Renal cortical epithelial cell (primary cell): ENCODE results near the gene NAV2. TPM values are rescaled to one million over a fixed set of nuclear protein-coding genes. Genes with fewer than 3 reads are reported as not detected.
"Not testable (repeated sequence)": the region's sequence is repeated elsewhere in the genome, so short reads cannot be mapped to it uniquely, and the experiment has no call there.

Source experiments
- DNase-seq: peaks from one replicate; pipeline ENCODE4 v3.0.0-alpha.2; 2011; ENCODE audit warnings: low read depth
- total RNA-seq: library from RNA; depleted of rRNA; stranded (reverse); fragments of >200 nt; gene quantifications from 2 replicates; pipeline ENCODE4 v1.2.3, GENCODE V29; 2014

Gene NAV2
- total RNA-seq, 1 donor from 2014 or later, result 41.1 TPM

GRCh38 chr11:20056950-20057943 lies 344.6 kb downstream of the NAV2 start:
- no peak for DNase-seq

DNA sequence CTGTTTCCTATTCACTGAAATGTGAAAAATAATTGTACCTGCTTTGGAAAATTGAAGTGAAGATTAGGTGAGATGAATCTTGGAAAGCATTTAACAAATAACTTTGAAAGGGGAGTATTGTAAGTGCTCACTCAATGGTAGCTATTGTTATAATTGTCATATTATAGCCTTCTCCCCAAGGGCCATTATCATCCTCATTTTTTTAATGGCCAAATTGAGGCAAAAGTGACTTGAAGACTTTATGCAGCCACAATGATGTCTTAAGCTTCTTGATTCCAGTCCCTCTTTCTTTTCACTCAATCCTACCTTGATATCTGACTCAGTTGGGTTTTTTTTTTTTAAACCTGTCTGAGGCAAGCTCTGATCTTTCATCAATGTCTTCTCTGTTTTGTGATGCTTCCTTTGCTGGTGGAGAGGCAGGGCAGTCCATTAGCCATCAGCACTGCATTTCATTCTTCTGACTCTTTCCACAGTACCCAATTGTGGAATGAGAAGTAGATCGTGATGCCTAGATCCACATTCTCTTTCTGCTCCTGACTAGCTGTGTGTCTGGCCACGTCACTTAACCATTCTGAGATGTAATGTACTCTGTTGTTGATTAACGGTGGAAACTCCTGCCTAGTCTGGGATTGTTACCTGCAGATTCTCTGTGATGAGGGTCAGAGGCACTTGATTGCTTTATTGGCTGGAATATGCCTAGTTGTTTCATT lies 346.3 kb downstream of the NAV2 start:
- peak; percentile 94 for DNase-seq

GRCh38 chr11:20059587-20060021 lies 347.0 kb downstream of the NAV2 start:
- peak; percentile 92 for DNase-seq

DNA sequence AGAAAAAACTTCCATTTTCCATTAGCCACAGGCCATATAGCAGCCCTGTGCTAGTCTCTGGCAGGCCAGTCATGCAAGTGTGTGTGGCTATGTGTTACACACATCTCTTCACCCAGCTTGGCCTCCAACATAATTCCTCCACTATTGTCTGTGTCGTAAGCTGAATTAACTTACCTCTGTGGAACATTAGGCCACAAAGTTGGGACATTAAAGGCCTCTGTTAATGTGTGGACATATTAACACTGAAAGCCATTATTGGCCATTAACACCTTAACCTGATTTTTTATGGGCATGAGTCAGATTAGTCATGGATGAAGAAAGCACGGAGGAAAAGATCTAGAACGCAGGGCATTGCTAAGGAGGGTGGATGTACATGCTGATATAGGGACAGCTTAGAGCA lies 347.5 kb downstream of the NAV2 start:
- peak; percentile 99 for DNase-seq

DNA sequence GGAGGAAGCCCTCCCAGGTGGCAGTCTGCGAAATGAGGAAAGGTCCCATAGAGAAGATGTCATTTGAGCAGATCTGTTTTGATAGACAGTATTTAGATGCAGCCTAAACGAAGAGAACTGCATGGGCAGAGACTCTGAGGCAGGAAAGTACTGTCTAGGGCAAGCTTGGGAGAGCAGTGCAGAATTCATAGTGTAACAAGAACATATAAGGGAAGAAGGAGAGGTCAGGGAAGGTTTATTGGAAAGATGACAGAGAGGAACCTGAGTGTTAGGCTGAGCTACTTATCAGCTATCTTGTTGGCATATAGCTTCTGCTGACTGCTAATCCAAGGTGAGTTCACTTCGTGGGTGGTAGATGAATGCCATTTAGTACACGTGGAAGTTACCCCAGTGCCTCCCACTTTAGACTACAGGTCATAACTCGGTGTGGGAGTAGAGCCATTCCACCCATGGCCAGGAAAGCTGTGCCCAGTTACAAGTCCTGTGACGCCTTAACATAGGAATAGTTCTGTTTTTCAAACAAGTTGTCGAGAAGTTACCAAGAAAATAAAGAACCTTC lies 348.1 kb downstream of the NAV2 start:
- DNase-seq, result peak; percentile 43

DNA sequence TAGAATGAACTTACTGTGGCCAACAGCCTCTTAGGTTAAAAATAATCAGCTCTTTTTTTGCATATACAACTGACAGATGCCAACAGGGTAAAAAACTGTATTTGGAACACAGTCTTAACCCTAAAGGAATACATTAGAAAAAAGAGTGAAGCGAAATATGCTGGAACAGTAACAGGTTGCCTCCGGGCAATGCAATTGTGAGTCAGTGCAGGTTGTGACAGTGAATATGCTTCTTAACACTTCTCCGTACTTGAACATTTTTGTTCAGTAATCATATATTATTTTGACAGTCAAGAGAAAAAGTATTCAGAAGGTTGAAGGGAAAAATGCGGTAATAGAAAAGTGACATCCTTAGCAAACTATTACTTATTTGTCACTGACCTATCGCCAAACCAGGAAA lies 349.1 kb downstream of the NAV2 start:
- peak; percentile 58 for DNase-seq

DNA sequence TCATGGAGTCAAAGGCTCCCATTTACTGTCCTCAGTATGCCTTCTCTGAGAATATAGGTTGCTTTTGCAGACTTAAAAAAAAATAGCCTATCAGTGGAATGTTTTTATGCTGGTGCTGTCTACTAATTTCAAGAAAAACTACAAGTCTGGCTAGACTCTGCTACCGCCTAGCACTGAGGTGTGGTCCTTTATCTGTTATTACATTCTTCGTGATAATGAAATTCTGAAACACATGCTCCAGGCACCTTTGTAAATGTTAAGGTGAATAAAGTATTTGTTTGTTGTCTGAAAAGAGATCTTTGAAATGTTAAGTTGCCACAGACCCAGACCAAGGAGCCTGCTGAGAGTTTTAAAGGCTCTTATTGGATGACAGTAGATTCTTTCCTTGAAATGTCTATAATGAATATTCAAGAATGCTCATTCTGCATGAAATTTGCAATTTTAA lies 352.3 kb downstream of the NAV2 start:
- no peak for DNase-seq

DNA sequence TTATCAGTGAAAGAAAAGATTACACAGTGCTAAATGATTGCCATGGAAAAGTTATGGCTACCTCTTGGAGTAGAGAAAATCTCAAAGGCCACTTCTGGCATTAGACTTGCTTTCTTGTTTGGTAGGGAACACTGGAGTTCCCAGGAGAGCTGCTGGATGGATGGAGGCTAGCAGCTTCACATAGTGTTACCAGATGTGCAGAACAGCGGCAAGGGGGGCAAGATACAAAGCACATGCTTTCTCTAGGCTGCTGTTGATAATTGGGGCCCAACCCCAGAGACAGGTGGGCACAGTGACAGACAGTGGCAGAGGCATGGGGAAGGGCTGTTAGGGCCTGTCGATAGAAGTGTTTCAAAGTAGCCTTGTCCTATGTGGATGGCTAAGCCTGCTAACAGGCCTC lies 352.8 kb downstream of the NAV2 start:
- DNase-seq, result no peak

DNA sequence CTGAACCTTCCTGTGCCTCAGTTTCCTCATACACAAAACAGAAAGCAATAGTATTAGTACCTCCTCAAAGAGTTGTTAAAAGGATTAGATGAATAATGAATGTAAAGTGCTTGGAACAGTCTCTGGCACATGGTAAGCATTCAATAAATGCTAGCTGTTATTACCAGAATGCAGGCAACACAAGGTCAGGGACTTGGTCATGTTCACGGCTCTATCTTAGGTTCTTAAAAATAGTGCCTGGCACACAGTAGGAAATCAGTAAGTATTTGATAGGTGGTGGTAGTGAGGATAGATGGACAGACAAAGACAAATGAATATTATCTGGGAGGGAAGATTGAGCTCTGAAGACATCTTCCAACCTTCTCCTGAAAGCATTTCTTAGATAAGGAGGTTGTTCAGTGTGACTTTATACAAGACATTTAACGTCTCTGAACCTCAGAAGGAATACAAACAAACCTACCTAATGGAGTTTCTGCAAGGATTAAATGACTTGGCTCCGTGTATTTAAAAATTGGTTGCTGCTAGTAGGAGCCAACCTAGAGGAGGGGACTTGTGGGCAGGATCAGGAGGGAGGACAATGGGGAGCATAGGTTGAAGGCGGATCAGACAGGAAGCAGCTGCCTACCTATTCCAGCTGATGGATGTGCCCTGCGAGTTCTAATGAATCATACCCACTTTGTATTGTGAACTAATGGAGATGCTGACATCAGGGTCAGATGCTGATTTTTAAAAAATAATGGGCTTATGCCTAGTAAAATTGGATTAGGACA lies 353.6 kb downstream of the NAV2 start:
- DNase-seq, result no peak

- no peak for DNase-seq
These were observed 354.1 kb downstream of the NAV2 start for GRCh38 chr11:20066783-20067156.

- DNase-seq, result no peak
These were observed 355.0 kb downstream of the NAV2 start for GRCh38 chr11:20067665-20068064.

DNA sequence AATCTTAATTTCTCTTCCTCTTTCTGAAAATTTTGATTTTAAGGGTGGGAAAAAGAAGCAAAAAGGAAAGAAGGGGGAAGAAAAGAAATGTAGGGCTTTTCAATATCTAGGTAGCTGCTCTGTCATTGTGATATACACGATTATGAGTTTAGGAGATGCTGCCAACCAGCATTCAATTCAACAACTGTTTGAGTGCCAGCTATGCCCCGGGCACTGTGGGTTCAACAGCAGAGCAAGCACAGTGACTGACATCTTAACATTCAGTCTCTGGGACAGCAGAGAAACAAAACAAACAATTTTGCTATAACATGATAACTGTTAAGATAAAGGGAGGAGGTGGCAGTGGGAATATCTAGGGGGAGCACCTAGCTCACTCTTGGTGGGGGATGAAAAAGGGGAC lies 356.1 kb downstream of the NAV2 start:
- no peak for DNase-seq

- DNase-seq, result peak; percentile 72
These were observed 357.8 kb downstream of the NAV2 start for GRCh38 chr11:20070459-20070858.

DNA sequence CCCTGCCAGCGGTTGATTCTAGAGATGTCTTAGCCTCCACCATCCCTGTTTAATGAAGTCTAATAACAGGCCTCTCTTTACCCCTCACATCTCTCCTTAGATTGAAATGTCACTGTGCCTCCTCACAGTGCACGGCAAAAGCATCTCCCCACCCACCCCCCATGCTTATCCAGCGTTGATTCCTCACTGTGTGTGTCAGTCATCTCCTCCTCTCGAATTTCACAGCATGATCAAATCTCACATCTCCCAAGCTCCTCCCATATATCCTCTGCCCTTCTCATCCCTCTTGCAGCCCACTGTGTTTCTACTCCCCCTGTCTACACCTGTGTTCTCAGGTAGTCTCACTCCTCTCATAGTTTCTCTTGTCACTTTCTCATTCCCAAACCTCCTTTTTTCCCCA lies 363.0 kb downstream of the NAV2 start:
- DNase-seq, result no peak

DNA sequence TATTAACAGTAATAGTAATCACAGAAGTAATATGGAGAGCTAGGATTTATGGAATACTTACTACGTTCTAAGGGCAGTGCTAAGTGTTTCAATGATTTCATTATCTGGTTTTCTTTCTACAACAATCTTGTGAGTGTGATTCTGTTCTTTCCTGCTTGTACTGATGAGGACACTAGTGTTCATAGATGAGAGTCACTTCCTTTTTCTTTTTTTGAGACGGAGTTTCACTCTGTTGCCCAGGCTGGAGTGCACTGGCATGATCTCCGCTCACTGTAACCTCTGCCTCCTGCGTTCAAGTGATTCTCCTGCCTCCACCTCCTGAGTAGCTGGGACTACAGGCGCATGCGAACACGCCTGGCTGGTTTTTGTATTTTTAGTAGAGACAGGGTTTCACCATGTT lies 366.2 kb downstream of the NAV2 start:
- no peak for DNase-seq

GRCh38 chr11:20080032-20080685 lies 367.5 kb downstream of the NAV2 start:
- no peak for DNase-seq

DNA sequence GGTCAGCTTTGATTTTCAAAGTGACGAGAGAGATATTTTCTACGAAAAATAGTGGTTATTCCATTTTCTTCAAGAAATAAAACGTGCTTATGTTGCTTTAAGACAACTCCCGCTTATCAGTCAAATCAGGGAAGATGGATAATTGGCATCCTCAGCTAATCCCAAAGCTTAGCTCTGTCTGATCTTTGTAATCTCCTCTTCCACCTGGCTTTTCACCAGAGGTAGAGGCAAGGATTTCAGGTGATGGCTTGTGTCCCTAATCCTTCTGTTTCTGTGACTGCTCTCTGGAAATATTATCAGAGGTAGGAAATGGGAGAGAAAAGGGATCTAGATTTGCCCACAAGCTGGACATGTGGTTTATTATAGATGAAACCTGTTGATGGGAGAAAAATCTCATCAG lies 368.7 kb downstream of the NAV2 start:
- DNase-seq, result no peak

GRCh38 chr11:20083877-20084276 lies 371.2 kb downstream of the NAV2 start:
- DNase-seq, result not testable (repeated sequence)

DNA sequence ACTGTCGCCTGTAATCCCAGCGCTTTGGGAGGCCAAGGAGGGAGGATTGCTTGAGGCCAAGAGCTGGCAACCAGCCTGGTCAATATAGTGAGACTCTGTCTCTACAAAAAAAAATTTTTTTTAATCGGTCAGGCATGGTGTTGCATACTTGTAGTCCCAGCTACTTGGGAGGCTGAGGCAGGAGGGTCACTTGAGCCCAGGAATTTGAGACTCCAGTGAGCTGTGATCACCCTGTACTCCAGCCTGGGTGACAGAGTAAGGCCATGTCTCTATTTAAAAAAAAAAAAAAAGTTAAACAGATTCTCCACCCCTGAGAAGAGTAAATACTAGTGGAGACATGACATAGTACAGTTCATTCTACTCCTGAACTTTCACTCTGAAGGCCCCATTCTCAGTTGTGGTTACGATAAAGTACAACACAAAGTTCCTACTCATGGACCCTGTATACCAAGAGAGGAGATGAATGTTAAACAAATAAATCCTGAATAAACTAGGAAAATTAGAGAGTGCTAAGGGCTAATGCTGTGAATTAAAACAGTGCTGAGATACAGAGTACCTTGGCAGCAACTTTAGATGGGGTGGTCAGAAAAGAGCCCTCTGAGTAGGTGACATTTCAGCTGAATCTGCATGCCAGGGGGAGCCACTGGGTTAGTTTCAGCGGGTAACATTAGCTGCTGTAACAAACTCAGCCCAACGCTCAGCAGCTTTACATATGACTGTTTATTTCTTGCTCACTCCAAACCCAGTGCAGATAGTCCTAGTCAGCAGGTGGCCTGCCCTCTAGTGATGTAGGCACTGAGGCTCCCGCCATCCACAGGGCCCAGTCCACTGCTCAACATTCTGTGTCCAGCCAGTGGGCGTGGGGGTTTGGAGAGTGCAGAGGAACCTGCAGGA lies 372.5 kb downstream of the NAV2 start:
- no peak for DNase-seq

DNA sequence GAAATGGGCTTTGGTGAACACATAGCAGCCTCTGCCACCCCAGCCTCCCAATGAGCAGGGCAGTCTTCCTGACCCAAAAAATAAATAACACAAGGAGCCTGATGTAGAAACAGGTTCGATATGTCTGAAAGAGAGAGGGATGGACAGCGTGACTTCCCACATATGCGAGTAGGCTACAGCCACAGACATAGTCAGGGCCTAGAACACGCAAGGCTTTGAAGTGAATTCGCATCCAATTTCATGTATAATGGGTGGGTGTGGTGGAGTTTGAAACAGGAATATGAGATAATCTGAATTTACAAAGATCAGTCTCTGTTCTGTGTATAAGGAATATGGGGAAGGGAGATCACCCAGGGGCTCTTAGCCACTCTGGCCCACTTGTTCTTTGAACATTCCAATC lies 373.3 kb downstream of the NAV2 start:
- DNase-seq, result no peak
